Peyer's patch (tissue), 4 donors: Measurements from ENCODE around the gene KMT5B. TPM values are rescaled to one million over a fixed set of nuclear protein-coding genes. Genes with fewer than 3 reads are reported as not detected.

Experiments used
- DNase-seq, 3 donors: peaks; one replicate each; pipeline ENCODE4 v3.0.0-alpha.2; 2017 to 2019
- H3K27ac ChIP-seq, 4 donors: fragments of 200-600 bp; sonication (generic); one replicate each; pipeline ENCODE4 v1.5.1; 2016 to 2019
- H3K27me3 ChIP-seq, 2 donors: fragments of 200-600 bp; sonication (generic); one replicate each; pipeline ENCODE4 v1.5.1; 2019
- H3K36me3 ChIP-seq, 3 donors: fragments of 200-600 bp; sonication (generic); one replicate each; pipeline ENCODE4 v1.5.1; 2016 to 2019
- H3K4me1 ChIP-seq, 4 donors: fragments of 200-600 bp; sonication (generic); one replicate each; pipeline ENCODE4 v1.5.1; 2016 to 2019
- H3K4me3 ChIP-seq, 4 donors: fragments of 200-600 bp; sonication (generic); 1 replicate in 3 of 4; 2 replicates in 1 of 4; pipeline ENCODE4 v1.5.1; 2016 to 2019; ENCODE audit warnings: mild to moderate bottlenecking in 1 of 4
- H3K9me3 ChIP-seq, 4 donors: fragments of 200-600 bp; sonication (generic); one replicate each; pipeline ENCODE4 v1.5.1; 2016 to 2019; ENCODE audit warnings: mild to moderate bottlenecking in 1 of 4
- POLR2A ChIP-seq, 2 donors: fragments of 450-650 bp; IDR thresholded peaks; one replicate each; pipeline ENCODE4 v1.5.1; 2017; ENCODE audit warnings: antibody characterized with exemption in 2 of 2, mild to moderate bottlenecking in 2 of 2, moderate library complexity in 2 of 2
- total RNA-seq, 4 donors: library from RNA; depleted of rRNA; stranded (reverse); fragments of >200 nt; gene quantifications; one replicate each; pipeline ENCODE4 v1.1.0, GENCODE V29; 2016
- TF ChIP-seq, protein P1 (sequence below), 6 experiments: fragments of 450-650 bp in 4 of 6; fragments of 200-600 bp in 2 of 6; sonication (generic) in 1 of 6; IDR thresholded peaks; one replicate each; pipeline ENCODE4 v1.5.1; 2017 to 2019; ENCODE audit warnings: antibody characterized with exemption in 6 of 6, mild to moderate bottlenecking in 3 of 6, moderate library complexity in 1 of 6

The KMT5B gene
- total RNA-seq, 4 donors from 2014 or later: 55.3 to 74.8 (median 60.3) TPM

GRCh38 chr11:68215524-68216170 is 2.6 kb upstream of the KMT5B start:
- H3K9me3 ChIP-seq: no peaks in the 10 kb centered on the region
- TF ChIP-seq POLR2A (IDR thresholded peaks at IDR 0.05): no peak
- TF ChIP-seq, protein P1, sequence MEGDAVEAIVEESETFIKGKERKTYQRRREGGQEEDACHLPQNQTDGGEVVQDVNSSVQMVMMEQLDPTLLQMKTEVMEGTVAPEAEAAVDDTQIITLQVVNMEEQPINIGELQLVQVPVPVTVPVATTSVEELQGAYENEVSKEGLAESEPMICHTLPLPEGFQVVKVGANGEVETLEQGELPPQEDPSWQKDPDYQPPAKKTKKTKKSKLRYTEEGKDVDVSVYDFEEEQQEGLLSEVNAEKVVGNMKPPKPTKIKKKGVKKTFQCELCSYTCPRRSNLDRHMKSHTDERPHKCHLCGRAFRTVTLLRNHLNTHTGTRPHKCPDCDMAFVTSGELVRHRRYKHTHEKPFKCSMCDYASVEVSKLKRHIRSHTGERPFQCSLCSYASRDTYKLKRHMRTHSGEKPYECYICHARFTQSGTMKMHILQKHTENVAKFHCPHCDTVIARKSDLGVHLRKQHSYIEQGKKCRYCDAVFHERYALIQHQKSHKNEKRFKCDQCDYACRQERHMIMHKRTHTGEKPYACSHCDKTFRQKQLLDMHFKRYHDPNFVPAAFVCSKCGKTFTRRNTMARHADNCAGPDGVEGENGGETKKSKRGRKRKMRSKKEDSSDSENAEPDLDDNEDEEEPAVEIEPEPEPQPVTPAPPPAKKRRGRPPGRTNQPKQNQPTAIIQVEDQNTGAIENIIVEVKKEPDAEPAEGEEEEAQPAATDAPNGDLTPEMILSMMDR (IDR thresholded peaks at IDR 0.05): no peak
- H3K27ac ChIP-seq: peak overlapping the region in 3 of 4 donors; percentile 10 to 56 (median 56)
- H3K4me1 ChIP-seq: peaks cover 0 to 44% (median 8%) of the 10 kb centered on the region in 4 donors
- H3K4me3 ChIP-seq: no peak overlapping the region
- DNase-seq: no peak
- H3K27me3 ChIP-seq: no peaks in the 10 kb centered on the region
- no peaks in the 10 kb centered on the region for H3K36me3 ChIP-seq

DNA sequence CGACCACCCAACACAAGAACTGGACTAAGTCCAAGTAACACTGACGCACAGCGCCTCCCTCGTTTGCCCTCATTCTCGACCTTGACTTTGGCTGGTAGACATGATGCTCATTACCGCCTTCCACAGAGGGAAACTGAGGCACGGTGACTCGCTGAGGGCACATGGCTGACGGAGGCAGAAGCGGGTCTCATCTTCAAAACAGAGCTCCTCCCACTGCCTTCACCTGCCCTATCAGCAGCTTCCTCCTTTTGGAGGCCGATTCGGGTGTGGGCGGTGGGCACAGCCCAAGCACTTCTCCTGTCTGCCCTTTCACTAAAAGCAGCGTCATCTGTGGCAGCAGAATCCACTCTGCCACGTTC is 2.0 kb upstream of the KMT5B start:
- Histone ChIP-seq H3K4me1 (peaks cover 0 to 50% (median 8%) of the 10 kb centered on the region in 4 donors), H3K9me3 (no peaks in the 10 kb centered on the region), H3K4me3 (no peak overlapping the region), H3K27me3 (no peaks in the 10 kb centered on the region), H3K27ac (no peak overlapping the region), H3K36me3 (no peaks in the 10 kb centered on the region)
- DNase-seq: peak in 1 of 3 donors; percentile 51
- TF ChIP-seq POLR2A (IDR thresholded peaks at IDR 0.05): no peak
- TF ChIP-seq, protein P1 (IDR thresholded peaks at IDR 0.05): no peak

DNA sequence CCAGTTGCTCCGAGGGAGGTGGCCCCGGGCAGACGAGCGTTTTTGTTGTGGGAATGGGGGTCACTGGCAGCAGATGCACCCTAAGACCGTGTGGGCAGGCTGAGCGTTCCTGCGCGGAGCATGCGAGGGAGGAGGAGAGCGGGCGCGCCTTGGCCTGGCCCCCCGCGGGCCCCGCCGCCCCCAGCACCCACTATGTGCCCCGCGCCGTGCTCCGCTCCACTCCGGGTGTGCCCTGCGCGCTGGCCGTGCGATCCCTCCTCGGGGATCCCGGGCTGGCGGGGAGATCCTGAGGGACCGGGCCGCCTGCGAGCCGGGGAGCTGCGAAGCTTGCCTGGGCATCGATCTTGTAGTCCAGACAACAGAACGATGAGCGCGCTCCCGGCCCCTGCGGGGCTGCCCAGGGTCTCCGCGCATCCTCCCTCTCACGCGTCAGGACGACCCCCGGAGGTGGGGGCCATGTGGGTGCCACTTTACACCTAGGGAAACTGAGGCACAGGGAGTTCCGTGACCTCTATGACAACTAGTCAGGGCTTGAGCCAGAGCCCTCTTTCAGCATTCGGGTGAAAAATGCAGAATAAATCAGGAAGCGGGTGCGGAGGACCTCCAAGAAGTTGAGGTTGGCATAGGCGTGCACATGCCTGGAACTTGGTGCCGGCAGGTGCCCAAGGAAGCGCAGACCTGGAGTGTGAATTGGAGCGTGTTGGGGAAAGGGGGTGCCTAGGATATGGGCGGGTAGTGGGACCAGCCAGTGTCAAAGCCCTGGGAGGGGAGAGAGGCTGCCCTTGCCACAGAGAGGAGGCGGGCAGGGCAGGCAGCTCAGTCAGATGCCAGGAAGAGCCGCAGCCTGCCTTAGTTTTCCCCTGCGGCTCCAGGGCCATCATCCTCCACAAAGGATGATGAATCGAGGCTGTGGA is 1.3 kb upstream of the KMT5B start:
- peak overlapping the region; percentile 81 to 98 (median 94) for H3K4me3 ChIP-seq
- H3K9me3 ChIP-seq: no peaks in the 10 kb centered on the region
- peaks cover 0 to 56% (median 11%) of the 10 kb centered on the region in 4 donors for H3K4me1 ChIP-seq
- no peaks in the 10 kb centered on the region for H3K27me3 ChIP-seq
- peak overlapping the region; percentile 99 to 100 (median 100) for H3K27ac ChIP-seq
- TF ChIP-seq POLR2A (IDR thresholded peaks at IDR 0.05): no peak
- TF ChIP-seq, protein P1 (IDR thresholded peaks at IDR 0.05): no peak
- H3K36me3 ChIP-seq: no peaks in the 10 kb centered on the region
- DNase-seq: peak in 1 of 3 donors; percentile 66

GRCh38 chr11:68213555-68214172 is 568 bp upstream of the KMT5B start:
- no peaks in the 10 kb centered on the region for H3K9me3 ChIP-seq
- peak overlapping the region; percentile 81 to 98 (median 94) for H3K4me3 ChIP-seq
- peaks cover 3 to 64% (median 12%) of the 10 kb centered on the region in 4 donors for H3K4me1 ChIP-seq
- no peaks in the 10 kb centered on the region for H3K27me3 ChIP-seq
- DNase-seq: peak; percentile 82 to 94 (median 93)
- peak overlapping the region; percentile 99 to 100 (median 100) for H3K27ac ChIP-seq
- H3K36me3 ChIP-seq: no peaks in the 10 kb centered on the region
- TF ChIP-seq, protein P1 (IDR thresholded peaks at IDR 0.05): peak in 3 of 6 experiments; percentile 28 to 43 (median 36)
- TF ChIP-seq POLR2A (IDR thresholded peaks at IDR 0.05): peak; percentile 95 to 97

DNA sequence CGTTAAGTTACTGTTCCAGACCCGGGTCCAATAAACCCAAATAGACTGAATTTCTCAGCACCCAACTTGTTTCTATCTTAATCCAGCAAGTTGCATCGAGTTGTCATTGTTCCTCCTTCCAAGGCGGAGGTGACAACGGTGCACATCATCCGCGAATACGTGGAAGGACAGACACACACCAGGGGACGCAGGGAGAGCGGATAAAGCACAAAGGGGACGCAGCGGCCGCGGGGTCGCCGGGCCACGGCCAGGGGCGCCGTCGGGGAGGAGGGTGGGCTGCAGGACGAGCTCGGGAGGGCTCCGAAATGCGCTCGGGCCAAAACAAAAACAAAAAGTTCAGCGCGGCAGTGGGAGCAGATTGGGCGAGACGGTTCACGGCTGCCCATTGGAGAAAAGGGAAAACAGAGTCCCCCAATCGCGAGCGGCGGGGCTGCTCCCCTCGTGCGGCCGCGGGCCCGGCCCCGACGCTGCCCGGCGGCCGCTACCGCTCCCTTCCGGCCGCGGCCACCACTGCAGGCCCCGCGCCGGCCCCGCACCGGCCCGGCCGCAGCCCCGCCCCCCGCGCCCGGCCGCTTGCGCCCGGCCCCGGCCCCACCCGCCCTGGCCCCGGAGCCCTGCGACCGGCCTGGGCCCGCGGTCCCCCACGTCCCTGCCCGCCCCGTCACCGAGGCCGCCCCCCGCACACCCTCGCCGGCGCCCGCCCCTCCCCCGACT is 518 bp downstream of the KMT5B start:
- no peaks in the 10 kb centered on the region for H3K27me3 ChIP-seq
- TF ChIP-seq, protein P1 (IDR thresholded peaks at IDR 0.05): peak in 4 of 6 experiments; percentile 11 to 54 (median 40)
- peak in 1 of 2 donors; percentile 25 for TF ChIP-seq POLR2A (IDR thresholded peaks at IDR 0.05)
- peak overlapping the region; percentile 99 to 100 (median 100) for H3K27ac ChIP-seq
- no peaks in the 10 kb centered on the region for H3K9me3 ChIP-seq
- peak; percentile 69 to 85 (median 79) for DNase-seq
- H3K4me1 ChIP-seq: peaks cover 5 to 71% (median 12%) of the 10 kb centered on the region in 4 donors
- H3K4me3 ChIP-seq: peak overlapping the region; percentile 81 to 98 (median 94)
- H3K36me3 ChIP-seq: no peaks in the 10 kb centered on the region
